GM19351 (cell line): Measurements from ENCODE around the gene SPTLC3.

ENCODE experiments used
- ATAC-seq: cut with Tn5 transposase; IDR thresholded peaks from one replicate; pipeline ENCODE4 v1.9.1; 2021; ENCODE audit warnings: mild to moderate bottlenecking, moderate library complexity; ENCODE audit not compliant: unreplicated experiment

SPTLC3 gene

GRCh38 chr20:13130061-13130706 lies 121.4 kb downstream of the SPTLC3 start:
- no peak for ATAC-seq

- no peak for ATAC-seq
These were observed 121.9 kb downstream of the SPTLC3 start for GRCh38 chr20:13130707-13131103.

- ATAC-seq: no peak
These were observed 122.9 kb downstream of the SPTLC3 start for GRCh38 chr20:13131688-13132087.

GRCh38 chr20:13139459-13140150 lies 130.8 kb downstream of the SPTLC3 start:
- no peak for ATAC-seq

GRCh38 chr20:13140201-13140600 lies 131.4 kb downstream of the SPTLC3 start:
- ATAC-seq: no peak

GRCh38 chr20:13140775-13141174 lies 132.0 kb downstream of the SPTLC3 start:
- no peak for ATAC-seq

- ATAC-seq: no peak
These were observed 132.8 kb downstream of the SPTLC3 start for GRCh38 chr20:13141546-13141945.

GRCh38 chr20:13142143-13142542 lies 133.4 kb downstream of the SPTLC3 start:
- ATAC-seq: no peak

GRCh38 chr20:13147071-13147963 lies 138.5 kb downstream of the SPTLC3 start:
- no peak for ATAC-seq

- ATAC-seq: no peak
These were observed 139.2 kb downstream of the SPTLC3 start for GRCh38 chr20:13147971-13148370.

GRCh38 chr20:13148402-13148801 lies 139.6 kb downstream of the SPTLC3 start:
- no peak for ATAC-seq

- ATAC-seq: no peak
These were observed 140.2 kb downstream of the SPTLC3 start for GRCh38 chr20:13148961-13149360.

- no peak for ATAC-seq
These were observed 140.8 kb downstream of the SPTLC3 start for GRCh38 chr20:13149371-13150105.

GRCh38 chr20:13158369-13158768 lies 149.6 kb downstream of the SPTLC3 start:
- ATAC-seq: no peak

GRCh38 chr20:13159889-13160288 lies 151.1 kb downstream of the SPTLC3 start:
- no peak for ATAC-seq

GRCh38 chr20:13165203-13165602 lies 156.4 kb downstream of the SPTLC3 start:
- ATAC-seq: no peak

GRCh38 chr20:13166011-13166410 lies 157.2 kb downstream of the SPTLC3 start:
- no peak for ATAC-seq

GRCh38 chr20:13166437-13166836 lies 157.7 kb downstream of the SPTLC3 start:
- no peak for ATAC-seq

- no peak for ATAC-seq
These were observed 160.3 kb downstream of the SPTLC3 start for GRCh38 chr20:13169086-13169485.

- ATAC-seq: no peak
These were observed 162.0 kb downstream of the SPTLC3 start for GRCh38 chr20:13170771-13171170.

GRCh38 chr20:13173201-13173600 lies 164.4 kb downstream of the SPTLC3 start:
- ATAC-seq: no peak
